Uterus (tissue), 4 donors: ENCODE results near the gene WDR64. TPM values are rescaled to one million over a fixed set of nuclear protein-coding genes. Genes with fewer than 3 reads are reported as not detected.

Experiments
- DNase-seq, 2 donors: peaks; one replicate each; pipeline ENCODE4 v3.0.0-alpha.2; 2019 to 2020
- H3K27ac ChIP-seq, 2 donors: fragments of 200-600 bp; sonication (generic); 1 replicate in 1 of 2; 2 replicates in 1 of 2; pipeline ENCODE4 v1.5.1; 2016 to 2018
- H3K27me3 ChIP-seq, 2 donors: fragments of 200-600 bp; sonication (generic); one replicate each; pipeline ENCODE4 v1.5.1; 2018 to 2019; ENCODE audit warnings: control low read depth in 1 of 2
- H3K36me3 ChIP-seq, 2 donors: fragments of 200-600 bp; sonication (generic); one replicate each; pipeline ENCODE4 v1.5.1; 2019; ENCODE audit warnings: control low read depth in 1 of 2
- H3K4me1 ChIP-seq, 2 donors: fragments of 200-600 bp; sonication (generic); one replicate each; pipeline ENCODE4 v1.5.1; 2018 to 2019; ENCODE audit warnings: control low read depth in 1 of 2
- H3K4me3 ChIP-seq, 2 donors: fragments of 200-600 bp; sonication (generic); 1 replicate in 1 of 2; 2 replicates in 1 of 2; pipeline ENCODE4 v1.5.1; 2018 to 2019; ENCODE audit warnings: mild to moderate bottlenecking in 1 of 2
- H3K9me3 ChIP-seq, 2 donors: fragments of 200-600 bp; sonication (generic); one replicate each; pipeline ENCODE4 v1.5.1; 2019; ENCODE audit warnings: control low read depth in 1 of 2
- POLR2A ChIP-seq, 2 donors: fragments of 450-650 bp; IDR thresholded peaks; one replicate each; pipeline ENCODE4 v1.6.1; 2016; ENCODE audit warnings: antibody characterized with exemption in 2 of 2, mild to moderate bottlenecking in 1 of 2, moderate library complexity in 1 of 2
- intact Hi-C: fragments of 100-400 bp; cut with DNase I; formaldehyde crosslinking; loops from one replicate; pipeline ENCODE4 v1.15.1; 2023; ENCODE audit warnings: low total_unique reads
- total RNA-seq, 4 donors: library from RNA; depleted of rRNA in 3 of 4; stranded (reverse); fragments of >200 nt in 3 of 4; gene quantifications; one replicate each; pipeline versions ENCODE4 v1.1.0 to v1.2.4, GENCODE V29; 2014 to 2023
- TF ChIP-seq, protein P1 (sequence below), 4 experiments: fragments of 200-600 bp in 2 of 4; fragments of 450-650 bp in 2 of 4; sonication (generic) in 2 of 4; IDR thresholded peaks; one replicate each; pipeline ENCODE4 v1.5.1; 2016 to 2019; ENCODE audit warnings: antibody characterized with exemption in 4 of 4, mild to moderate bottlenecking in 2 of 4, moderate library complexity in 1 of 4
- donor health status: DM: yes; HTN: yes; CAD: no.

The WDR64 gene
- total RNA-seq, 4 donors from 2014 or later = 0.21 TPM; not detected in 3

DNA sequence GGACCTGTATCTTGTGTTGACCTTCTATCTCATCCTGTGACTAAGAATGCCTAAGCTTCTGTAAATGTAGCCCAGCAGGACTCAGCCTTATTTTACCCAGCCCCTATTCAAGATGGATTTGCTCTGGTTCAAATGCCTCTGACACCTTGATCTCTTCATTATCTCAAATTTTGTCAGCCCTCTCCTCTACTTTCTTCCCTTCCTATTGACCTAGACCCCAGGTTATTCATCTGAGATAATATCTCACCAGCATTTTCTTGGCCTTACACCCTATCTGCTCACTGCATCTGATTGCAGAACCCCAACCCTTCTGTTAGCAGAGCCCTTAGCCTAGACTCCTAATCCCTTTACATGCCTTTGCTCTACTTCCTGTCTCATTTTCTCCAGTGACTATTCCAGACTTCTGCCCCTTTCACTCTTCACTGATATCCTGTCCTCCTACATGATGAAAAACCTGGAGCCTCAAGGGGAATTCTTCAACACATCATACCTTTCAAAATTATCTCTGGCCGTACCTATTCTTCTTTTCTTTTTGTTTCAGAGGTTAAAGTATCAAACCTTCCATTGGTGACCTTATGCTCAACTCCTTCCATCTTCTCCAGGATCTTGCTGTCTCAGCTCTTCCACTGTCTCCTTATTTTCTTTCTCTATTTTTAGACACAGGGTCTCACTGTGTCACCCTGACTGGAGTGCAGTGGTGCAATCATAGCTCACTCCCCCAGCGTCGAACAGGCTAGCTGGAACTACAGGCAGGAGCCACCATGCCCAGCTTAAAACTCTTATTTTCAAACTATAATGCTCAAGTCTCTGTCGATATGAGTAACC lies 44.9 kb downstream of the WDR64 start:
- DNase-seq = no peak
- intact Hi-C loops = no loop called here
- no peaks in the 10 kb centered on the region for H3K36me3 ChIP-seq
- H3K27ac ChIP-seq = no peak overlapping the region
- no peaks in the 10 kb centered on the region for H3K4me1 ChIP-seq
- H3K4me3 ChIP-seq = no peak overlapping the region
- H3K9me3 ChIP-seq = no peaks in the 10 kb centered on the region
- no peak for TF ChIP-seq POLR2A (IDR thresholded peaks at IDR 0.05)
- TF ChIP-seq, protein P1, sequence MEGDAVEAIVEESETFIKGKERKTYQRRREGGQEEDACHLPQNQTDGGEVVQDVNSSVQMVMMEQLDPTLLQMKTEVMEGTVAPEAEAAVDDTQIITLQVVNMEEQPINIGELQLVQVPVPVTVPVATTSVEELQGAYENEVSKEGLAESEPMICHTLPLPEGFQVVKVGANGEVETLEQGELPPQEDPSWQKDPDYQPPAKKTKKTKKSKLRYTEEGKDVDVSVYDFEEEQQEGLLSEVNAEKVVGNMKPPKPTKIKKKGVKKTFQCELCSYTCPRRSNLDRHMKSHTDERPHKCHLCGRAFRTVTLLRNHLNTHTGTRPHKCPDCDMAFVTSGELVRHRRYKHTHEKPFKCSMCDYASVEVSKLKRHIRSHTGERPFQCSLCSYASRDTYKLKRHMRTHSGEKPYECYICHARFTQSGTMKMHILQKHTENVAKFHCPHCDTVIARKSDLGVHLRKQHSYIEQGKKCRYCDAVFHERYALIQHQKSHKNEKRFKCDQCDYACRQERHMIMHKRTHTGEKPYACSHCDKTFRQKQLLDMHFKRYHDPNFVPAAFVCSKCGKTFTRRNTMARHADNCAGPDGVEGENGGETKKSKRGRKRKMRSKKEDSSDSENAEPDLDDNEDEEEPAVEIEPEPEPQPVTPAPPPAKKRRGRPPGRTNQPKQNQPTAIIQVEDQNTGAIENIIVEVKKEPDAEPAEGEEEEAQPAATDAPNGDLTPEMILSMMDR (IDR thresholded peaks at IDR 0.05) = no peak
- H3K27me3 ChIP-seq = no peaks in the 10 kb centered on the region

DNA sequence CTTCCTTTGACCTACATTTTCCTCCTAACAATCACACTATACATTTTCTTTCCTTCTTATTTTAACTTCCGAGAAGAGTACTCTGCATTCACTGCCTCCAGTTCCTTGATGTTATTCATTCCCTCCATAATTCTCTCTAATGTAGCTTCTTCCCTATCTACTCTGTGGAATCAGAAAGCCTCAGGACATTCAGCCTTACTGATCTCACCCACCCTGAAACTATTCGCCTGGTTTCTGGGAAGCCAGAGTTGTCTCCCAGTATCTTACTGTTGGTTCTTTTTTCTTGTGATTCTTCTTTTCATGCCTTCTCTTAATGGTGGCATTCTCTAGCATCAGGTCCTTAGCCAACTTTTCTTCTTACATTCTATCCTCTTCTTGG lies 45.5 kb downstream of the WDR64 start:
- H3K4me3 ChIP-seq = no peak overlapping the region
- H3K4me1 ChIP-seq = no peaks in the 10 kb centered on the region
- H3K9me3 ChIP-seq = no peaks in the 10 kb centered on the region
- intact Hi-C loops = no loop called here
- H3K36me3 ChIP-seq = no peaks in the 10 kb centered on the region
- DNase-seq = no peak
- no peak overlapping the region for H3K27ac ChIP-seq
- no peaks in the 10 kb centered on the region for H3K27me3 ChIP-seq
- no peak for TF ChIP-seq POLR2A (IDR thresholded peaks at IDR 0.05)
- TF ChIP-seq, protein P1 (IDR thresholded peaks at IDR 0.05) = no peak

DNA sequence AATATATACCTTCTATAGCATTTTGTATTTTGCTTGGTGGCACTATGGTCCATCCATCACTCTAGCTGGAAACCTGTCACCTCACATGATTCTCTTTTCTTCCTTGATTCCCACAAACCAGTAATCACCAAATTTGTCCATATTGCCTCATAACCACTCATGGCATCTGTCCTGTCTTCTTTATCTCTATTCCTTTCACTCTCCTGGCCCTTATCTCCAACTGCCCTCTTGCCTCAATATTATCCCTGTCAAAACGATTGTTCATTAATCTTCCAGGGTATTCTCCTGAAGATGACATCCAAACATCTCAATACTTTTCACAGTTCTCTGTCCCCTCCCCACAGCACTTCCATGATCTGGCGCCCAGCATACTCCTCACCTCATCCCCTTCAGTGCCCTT lies 46.1 kb downstream of the WDR64 start:
- Histone ChIP-seq H3K27me3 (no peaks in the 10 kb centered on the region), H3K27ac (no peak overlapping the region), H3K4me3 (no peak overlapping the region), H3K4me1 (no peaks in the 10 kb centered on the region), H3K36me3 (no peaks in the 10 kb centered on the region), H3K9me3 (no peaks in the 10 kb centered on the region)
- intact Hi-C loops = no loop called here
- TF ChIP-seq, protein P1 (IDR thresholded peaks at IDR 0.05) = no peak
- TF ChIP-seq POLR2A (IDR thresholded peaks at IDR 0.05) = no peak
- DNase-seq = no peak

DNA sequence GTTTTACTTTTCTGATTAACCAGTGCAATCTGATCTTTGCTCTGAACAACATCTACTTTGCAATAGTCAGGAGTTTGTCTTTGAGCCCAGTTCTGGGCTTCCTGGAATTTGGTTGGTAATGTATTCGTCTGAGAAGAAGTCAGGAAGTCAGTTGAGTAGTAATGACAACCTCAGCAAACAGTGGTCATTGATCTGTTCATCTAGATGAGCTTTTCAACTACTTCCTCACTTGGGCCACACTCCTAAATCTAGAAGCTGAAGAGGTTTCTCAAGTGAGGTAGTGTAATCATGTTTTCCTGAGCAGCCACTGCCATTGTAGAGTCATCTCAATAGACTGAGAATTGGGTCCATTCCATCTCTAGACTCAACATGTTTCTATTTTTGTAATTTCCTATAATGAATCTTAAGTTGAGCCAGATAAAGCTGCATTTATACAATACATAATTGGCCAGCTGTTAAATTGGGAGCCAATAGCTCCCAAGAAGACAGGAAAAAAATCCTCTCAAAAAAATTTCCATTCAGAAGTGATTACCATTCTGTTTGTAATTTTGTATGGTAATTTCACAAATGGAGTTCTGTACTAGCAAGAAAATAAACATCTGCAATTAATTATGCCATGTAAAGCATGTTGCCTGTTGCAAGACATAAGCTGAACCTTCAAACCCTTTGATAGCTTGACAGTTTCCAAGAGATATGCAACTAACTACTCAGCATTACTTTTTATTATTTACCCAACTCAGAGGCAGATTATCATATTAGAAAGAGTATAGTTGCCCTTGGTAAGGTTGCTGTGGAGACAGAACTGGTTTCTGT lies 49.6 kb downstream of the WDR64 start:
- H3K27me3 ChIP-seq = no peaks in the 10 kb centered on the region
- DNase-seq = no peak
- H3K27ac ChIP-seq = no peak overlapping the region
- no peak for TF ChIP-seq POLR2A (IDR thresholded peaks at IDR 0.05)
- TF ChIP-seq, protein P1 (IDR thresholded peaks at IDR 0.05) = no peak
- intact Hi-C loops = no loop called here
- H3K9me3 ChIP-seq = no peaks in the 10 kb centered on the region
- no peaks in the 10 kb centered on the region for H3K4me1 ChIP-seq
- H3K36me3 ChIP-seq = no peaks in the 10 kb centered on the region
- no peak overlapping the region for H3K4me3 ChIP-seq
